Middle frontal gyrus (tissue), 1 donor: ENCODE results near the gene YPEL1.
"Not testable (repeated sequence)": the region's sequence is repeated elsewhere in the genome, so short reads cannot be mapped to it uniquely, and the experiment has no call there.

Experiments used
- DNase-seq: peaks from one replicate; pipeline ENCODE4 v3.0.0-alpha.2; 2015; ENCODE audit warnings: low spot score; ENCODE audit errors: extremely low spot score

YPEL1 gene

GRCh38 chr22:21699643-21700042 lies 36.0 kb downstream of the YPEL1 start:
- DNase-seq: no peak

- DNase-seq: no peak
These were observed 36.9 kb downstream of the YPEL1 start for GRCh38 chr22:21698430-21699329.

- DNase-seq: no peak
These were observed 37.7 kb downstream of the YPEL1 start for GRCh38 chr22:21697880-21698279.

GRCh38 chr22:21697021-21697771 lies 38.4 kb downstream of the YPEL1 start:
- no peak for DNase-seq

- DNase-seq: no peak
These were observed 39.5 kb downstream of the YPEL1 start for GRCh38 chr22:21696115-21696514.

- DNase-seq: no peak
These were observed 40.0 kb downstream of the YPEL1 start for GRCh38 chr22:21695430-21696085.

GRCh38 chr22:21694795-21695429 lies 40.7 kb downstream of the YPEL1 start:
- DNase-seq: no peak

- no peak for DNase-seq
These were observed 41.2 kb downstream of the YPEL1 start for GRCh38 chr22:21694394-21694793.

GRCh38 chr22:21693999-21694341 lies 41.6 kb downstream of the YPEL1 start:
- no peak for DNase-seq

GRCh38 chr22:21693333-21693998 lies 42.1 kb downstream of the YPEL1 start:
- no peak for DNase-seq

GRCh38 chr22:21692856-21693255 lies 42.7 kb downstream of the YPEL1 start:
- DNase-seq: not testable (repeated sequence)

- no peak for DNase-seq
These were observed 43.8 kb downstream of the YPEL1 start for GRCh38 chr22:21691816-21692215.

- no peak for DNase-seq
These were observed 45.2 kb downstream of the YPEL1 start for GRCh38 chr22:21690401-21690801.

- DNase-seq: no peak
These were observed 46.8 kb downstream of the YPEL1 start for GRCh38 chr22:21688706-21689381.

GRCh38 chr22:21688341-21688705 lies 47.3 kb downstream of the YPEL1 start:
- DNase-seq: no peak

GRCh38 chr22:21687685-21688259 lies 47.8 kb downstream of the YPEL1 start:
- DNase-seq: no peak

- DNase-seq: no peak
These were observed 48.8 kb downstream of the YPEL1 start for GRCh38 chr22:21686634-21687393.

- no peak for DNase-seq
These were observed 49.4 kb downstream of the YPEL1 start for GRCh38 chr22:21686193-21686608.

- DNase-seq: no peak
These were observed 50.5 kb downstream of the YPEL1 start for GRCh38 chr22:21685164-21685513.
